Fibroblast of villous mesenchyme (primary cell): ENCODE measurements around the gene ZNF396. TPM values are rescaled to one million over a fixed set of nuclear protein-coding genes. Genes with fewer than 3 reads are reported as not detected.

ENCODE experiments used
- DNase-seq: peaks from one replicate; pipeline ENCODE4 v3.0.0-alpha.2; 2010; ENCODE audit warnings: low read depth
- H3K4me3 ChIP-seq: 2 replicates; pipeline ENCODE4 v1.5.1; 2011; ENCODE audit warnings: low read depth, mild to moderate bottlenecking, low read length
- CTCF ChIP-seq: IDR thresholded peaks from 2 replicates; pipeline ENCODE4 v1.5.1; 2012; ENCODE audit warnings: low read depth, mild to moderate bottlenecking, low read length; ENCODE audit not compliant: insufficient read depth
- total RNA-seq: library from RNA; depleted of rRNA; stranded (reverse); fragments of >200 nt; gene quantifications from 2 replicates; pipeline ENCODE4 v1.2.3, GENCODE V29; 2012

ZNF396 gene
- total RNA-seq, 1 donor: 1.3 TPM

- TF ChIP-seq CTCF: no peak
- no peak overlapping the region for H3K4me3 ChIP-seq
- DNase-seq: peak; percentile 28
These were observed 31.6 kb downstream of the ZNF396 start for GRCh38 chr18:35345460-35345921.

GRCh38 chr18:35344736-35345459, 32.2 kb downstream of the ZNF396 start:
- peak overlapping the region; percentile 93 for H3K4me3 ChIP-seq
- no peak for DNase-seq
- TF ChIP-seq CTCF: no peak

GRCh38 chr18:35343936-35344735, 33.0 kb downstream of the ZNF396 start, which contains the start of gene ZNF24:
Gene ZNF24, minus strand, starts transcription at chr18:35344420. Its CDS starts 3,770 bp downstream, at chr18:35340650.
- peak; percentile 96 for DNase-seq
- TF ChIP-seq CTCF: no peak
- peak within 1 kb of the TSS; percentile 93 for H3K4me3 ChIP-seq

- H3K4me3 ChIP-seq: peak overlapping the region; percentile 93
- no peak for TF ChIP-seq CTCF
- no peak for DNase-seq
These were observed 33.6 kb downstream of the ZNF396 start for GRCh38 chr18:35343488-35343935.

GRCh38 chr18:35337286-35337685, 39.9 kb downstream of the ZNF396 start:
- TF ChIP-seq CTCF: no peak
- no peak for DNase-seq
- no peak overlapping the region for H3K4me3 ChIP-seq

GRCh38 chr18:35335866-35336265, 41.3 kb downstream of the ZNF396 start:
- DNase-seq: no peak
- TF ChIP-seq CTCF: no peak
- H3K4me3 ChIP-seq: no peak overlapping the region
